Heart left ventricle (tissue), 16 donors: ENCODE measurements around the gene MXD3. TPM values are rescaled to one million over a fixed set of nuclear protein-coding genes. Genes with fewer than 3 reads are reported as not detected.

ENCODE experiments used
- ATAC-seq, 4 donors: fragments of 200-7000 bp; cut with Tn5 transposase; one replicate each; pipeline ENCODE4 v1.9.1; 2020 to 2022; ENCODE audit warnings: moderate library complexity in 4 of 4, mild to moderate bottlenecking in 3 of 4, moderate number of reproducible peaks in 1 of 4
- DNase-seq, 5 donors: peaks; one replicate each; pipeline ENCODE4 v3.0.0-alpha.2; 2020
- H3K27ac ChIP-seq, 12 donors: fragments of 200-600 bp; sonication (generic) in 4 of 12; one replicate each; pipeline versions ENCODE4 v1.5.0 to v1.8.0; 2016 to 2022; ENCODE audit warnings: mild to moderate bottlenecking in 2 of 12
- H3K27me3 ChIP-seq, 9 donors: fragments of 200-600 bp; sonication (generic) in 2 of 9; one replicate each; pipeline versions ENCODE4 v1.5.1 to v1.8.0; 2016 to 2022; ENCODE audit warnings: mild to moderate bottlenecking in 3 of 9
- H3K36me3 ChIP-seq, 9 donors: fragments of 200-600 bp; sonication (generic) in 2 of 9; one replicate each; pipeline versions ENCODE4 v1.5.0 to v1.8.0; 2018 to 2022; ENCODE audit warnings: mild to moderate bottlenecking in 2 of 9
- H3K4me1 ChIP-seq, 12 donors: fragments of 200-600 bp; sonication (generic) in 4 of 12; one replicate each; pipeline versions ENCODE4 v1.5.0 to v1.8.0; 2016 to 2022; ENCODE audit warnings: mild to moderate bottlenecking in 3 of 12
- H3K4me3 ChIP-seq, 12 donors: fragments of 200-600 bp; sonication (generic) in 4 of 12; one replicate each; pipeline versions ENCODE4 v1.5.0 to v1.8.0; 2017 to 2022; ENCODE audit warnings: mild to moderate bottlenecking in 9 of 12, moderate library complexity in 4 of 12
- H3K9me3 ChIP-seq, 12 donors: fragments of 200-600 bp; sonication (generic) in 4 of 12; one replicate each; pipeline versions ENCODE4 v1.5.0 to v1.8.0; 2016 to 2022; ENCODE audit warnings: mild to moderate bottlenecking in 1 of 12
- CTCF ChIP-seq, 12 donors: fragments of 200-600 bp; sonication (generic) in 4 of 12; IDR thresholded peaks; one replicate each; pipeline versions ENCODE4 v1.5.0 to v1.8.0; 2018 to 2022; ENCODE audit warnings: antibody characterized with exemption in 12 of 12, mild to moderate bottlenecking in 5 of 12
- POLR2A ChIP-seq, 2 donors: fragments of 450-650 bp; IDR thresholded peaks; one replicate each; pipeline ENCODE4 v1.6.1; 2017; ENCODE audit warnings: antibody characterized with exemption in 2 of 2, mild to moderate bottlenecking in 2 of 2, moderate library complexity in 2 of 2
- WGBS, 4 donors: extraction: QIAGEN DNeasy Blood & Tissue Kit in 2 of 4; methylation state at CpG; one replicate each; pipeline versions ENCODE4 v1.1.5 to v1.1.7; 2013 to 2018; 5-methylcytosine and 5-hydroxymethylcytosine counted together
- intact Hi-C, 10 donors: fragments of 100-400 bp; cut with DNase I; formaldehyde crosslinking; loops; one replicate each; pipeline versions ENCODE4 v1.11.1 to v1.14.2; 2022
- polyA plus RNA-seq, 2 donors: library from polyadenylated mRNA; stranded (reverse); fragments of 200-250 nt; gene quantifications; one replicate each; pipeline ENCODE4 v1.2.3, GENCODE V29; 2013
- total RNA-seq, 9 donors: library from RNA; depleted of rRNA in 2 of 9; stranded (reverse); fragments of >200 nt in 2 of 9; fragmentation: NEBNext Ultra II Directional in 3 of 9; extraction: Animal tissue kit (Norgen Biotek cat#: 25700) in 3 of 9; gene quantifications; one replicate each; pipeline versions ENCODE4 v1.1.0 to v1.2.4, GENCODE V29; 2016 to 2023
- donor health status: ischemic (EF 13 %, LVEDD 7.1; RV severe dilation, severe dysfunction).
- donor health status: healthy with polysubstance abuse.
- donor health status: DM: no; HTN: yes; CAD: no.
- donor health status: DM: no; HTN: no; CAD: no.
- donor health status: ischemic (EF 25% LVEDD 6.9; RV normal size, moderate dysfunction).
- donor health status: ischemic (EF 25% LVEDD 5.7; RV mildly dilated, moderate dysfunction).
- donor health status: healthy.
- donor health status: DM: yes; HTN: yes; CAD: no.
- donor health status: ischemic (EF 35%, LVEDD 5.7; RV mildly dilated, moderate dysfunction).
- donor health status: nonischemic (EF 11% LVEDD 7.7; RV severe dilation, severe dysfunction).
- donor health status: DM: yes; HTN: yes; CAD: no.
- donor health status: PGD.
- donor health status: ischemic (EF 29% LVEDD 5.4; RV normal size, mild dysfunction).
- donor health status: nonischemic (EF 23%, LVEDD 6.1; RV moderate dilation, normal function).

The MXD3 gene
- total and polyA plus RNA-seq, 11 donors, result 0.52 to 9.1 (median 2.5) TPM

GRCh38 chr5:177275883-177276282 lies 35.8 kb downstream of the MXD3 start:
- ATAC-seq (no peak), DNase-seq (no peak)
- no peaks in the 10 kb centered on the region for H3K9me3 ChIP-seq
- no peaks in the 10 kb centered on the region for H3K27me3 ChIP-seq
- H3K4me1 ChIP-seq, result no peaks in the 10 kb centered on the region
- H3K4me3 ChIP-seq, result no peak overlapping the region
- 79 to 97% (median 94%) methylated on average over 6 of the region's 6 CpGs for WGBS, 4 donors
- no peak overlapping the region for H3K27ac ChIP-seq
- no peak for TF ChIP-seq CTCF (IDR thresholded peaks at IDR 0.05)
- TF ChIP-seq POLR2A (IDR thresholded peaks at IDR 0.05), result no peak
- peaks cover 0 to 95% (median 92%) of the 10 kb centered on the region in 9 donors for H3K36me3 ChIP-seq
- intact Hi-C loops, result no loop called here

- no peak for ATAC-seq
- WGBS, 4 donors, result 96 to 99% (median 97%) methylated on average over 4 of the region's 4 CpGs
- intact Hi-C loops, result no loop called here
- H3K27me3 ChIP-seq, result no peaks in the 10 kb centered on the region
- no peak for TF ChIP-seq POLR2A (IDR thresholded peaks at IDR 0.05)
- TF ChIP-seq CTCF (IDR thresholded peaks at IDR 0.05), result no peak
- no peak for DNase-seq
- H3K27ac ChIP-seq, result no peak overlapping the region
- no peaks in the 10 kb centered on the region for H3K9me3 ChIP-seq
- peaks cover 0 to 100% (median 95%) of the 10 kb centered on the region in 9 donors for H3K36me3 ChIP-seq
- no peak overlapping the region for H3K4me3 ChIP-seq
- no peaks in the 10 kb centered on the region for H3K4me1 ChIP-seq
Observed at GRCh38 chr5:177271113-177271512, 40.6 kb downstream of the MXD3 start.

GRCh38 chr5:177270653-177271052 lies 41.0 kb downstream of the MXD3 start:
- WGBS, 4 donors, result 90 to 98% (median 94%) methylated on average over 3 of the region's 3 CpGs
- TF ChIP-seq POLR2A (IDR thresholded peaks at IDR 0.05), result no peak
- TF ChIP-seq CTCF (IDR thresholded peaks at IDR 0.05), result no peak

GRCh38 chr5:177269976-177270375 lies 41.7 kb downstream of the MXD3 start:
- 84 to 93% (median 91%) methylated on average over 3 of the region's 3 CpGs for WGBS, 4 donors
- TF ChIP-seq POLR2A (IDR thresholded peaks at IDR 0.05) (no peak), CTCF (IDR thresholded peaks at IDR 0.05) (no peak)
- Histone ChIP-seq H3K36me3 (peaks cover 0 to 99% (median 96%) of the 10 kb centered on the region in 9 donors), H3K27ac (no peak overlapping the region), H3K9me3 (no peaks in the 10 kb centered on the region), H3K4me3 (no peak overlapping the region), H3K27me3 (no peaks in the 10 kb centered on the region), H3K4me1 (no peaks in the 10 kb centered on the region)
- intact Hi-C loops, result no loop called here
- ATAC-seq (no peak), DNase-seq (no peak)

More at GRCh38 chr5:177270653-177271052, 41.0 kb downstream of the MXD3 start:
- H3K4me3 ChIP-seq, result no peak overlapping the region
- intact Hi-C loops, result no loop called here
- no peak for DNase-seq
- H3K36me3 ChIP-seq, result peaks cover 0 to 100% (median 95%) of the 10 kb centered on the region in 9 donors
- no peaks in the 10 kb centered on the region for H3K9me3 ChIP-seq
- H3K27ac ChIP-seq, result no peak overlapping the region
- no peaks in the 10 kb centered on the region for H3K27me3 ChIP-seq
- ATAC-seq, result no peak
- H3K4me1 ChIP-seq, result no peaks in the 10 kb centered on the region
